HepG2 (cell line): Measurements from ENCODE around the gene RASD2. TPM values are rescaled to one million over a fixed set of nuclear protein-coding genes. Genes with fewer than 3 reads are reported as not detected.

Experiments
- ATAC-seq: fragments of 200-7000 bp; cut with Tn5 transposase; 3 replicates; pipeline ENCODE4 v1.9.1; 2020; ENCODE audit warnings: mild to moderate bottlenecking, moderate library complexity
- BruUV-seq: library from RNA; stranded (reverse); fragments of 400-500 nt; replicated peaks from 2 replicates; lab custom pipeline; 2021; lab: Mats Ljungman, UMichigan
- CTCF ChIA-PET: fragments of 300-600 bp; formaldehyde crosslinking; extraction: SDS; loops from one replicate; lab custom pipeline; 2021; ENCODE audit warnings: low total read pairs, inconsistent platforms, low intra/inter-chr PET ratio; lab: Yijun Ruan, JAX
- POLR2A ChIA-PET: fragments of 350-600 bp; sonication (Branson Sonifier 250); formaldehyde crosslinking; loops from one replicate; lab custom pipeline; 2020; ENCODE audit warnings: antibody characterized with exemption, inconsistent platforms; lab: Yijun Ruan, JAX
- DNase-seq: peaks from one replicate; pipeline ENCODE4 v3.0.0-alpha.2; 2015; ENCODE audit warnings: low spot score
- FAIRE-seq: peaks from 3 replicates; lab custom pipeline; 2011; peaks lifted over from hg19 to GRCh38; lab: Jason Lieb, UNC
- H2AFZ ChIP-seq: one replicate; pipeline ENCODE4 v1.6.1; 2011; ENCODE audit warnings: low read length, inconsistent platforms
- H3K27ac ChIP-seq: fragments of 300-600 bp; 3 replicates; pipeline ENCODE4 v1.8.0; 2011; ENCODE audit warnings: mixed run types, mild to moderate bottlenecking, mixed read lengths, low read length, inconsistent platforms; ENCODE audit not compliant: insufficient read depth; ENCODE audit errors: extremely low read length
- H3K27me3 ChIP-seq, 2 experiments: fragments of 200-600 bp in 1 of 2; 2 replicates in 1 of 2; 3 replicates in 1 of 2; pipeline versions ENCODE4 v1.6.0 to v1.8.0; 2011; ENCODE audit warnings: low read length in 2 of 2, mild to moderate bottlenecking in 2 of 2, moderate library complexity in 2 of 2, inconsistent platforms in 1 of 2; ENCODE audit not compliant: insufficient read depth in 2 of 2, control insufficient read depth in 1 of 2
- H3K36me3 ChIP-seq, 2 experiments: fragments of 200-600 bp in 1 of 2; replicated peaks in 1 of 2; 2 replicates in 1 of 2; 3 replicates in 1 of 2; pipeline versions ENCODE4 v1.5.1 to v1.8.0; 2011; ENCODE audit warnings: low read length in 2 of 2, inconsistent platforms in 1 of 2; ENCODE audit not compliant: insufficient read depth in 2 of 2, control insufficient read depth in 1 of 2
- H3K4me1 ChIP-seq: 2 replicates; pipeline ENCODE4 v1.5.1; 2012; ENCODE audit warnings: low read length, inconsistent platforms; ENCODE audit not compliant: insufficient read depth
- H3K4me2 ChIP-seq: 2 replicates; pipeline ENCODE4 v1.6.0; 2011; ENCODE audit warnings: low read depth, low read length, inconsistent platforms
- H3K4me3 ChIP-seq, 3 experiments: fragments of 200-600 bp in 1 of 3; sonication (generic), shearing (Covaris generic) in 1 of 3; replicated peaks in 1 of 3; 2 replicates each; pipeline ENCODE4 v1.5.1; 2011 to 2016; ENCODE audit warnings: low read length in 3 of 3, inconsistent platforms in 2 of 3, low read depth in 2 of 3, mild to moderate bottlenecking in 2 of 3, control low read depth in 1 of 3, mixed read lengths in 1 of 3; ENCODE audit not compliant: insufficient read depth in 1 of 3
- H3K79me2 ChIP-seq: one replicate; pipeline ENCODE4 v1.6.1; 2011; ENCODE audit warnings: low read length, inconsistent platforms; ENCODE audit not compliant: insufficient read depth
- H3K9ac ChIP-seq: 2 replicates; pipeline ENCODE4 v1.6.0; 2011; ENCODE audit warnings: mild to moderate bottlenecking, low read depth, low read length, inconsistent platforms; ENCODE audit not compliant: insufficient read depth
- H3K9me3 ChIP-seq: 2 replicates; pipeline ENCODE4 v1.5.1; 2012; ENCODE audit warnings: mild to moderate bottlenecking, low read length
- H4K20me1 ChIP-seq: 2 replicates; pipeline ENCODE4 v1.6.0; 2011; ENCODE audit warnings: inconsistent platforms, mild to moderate bottlenecking, low read length, moderate library complexity; ENCODE audit not compliant: insufficient read depth
- AHDC1 ChIP-seq: sonication (generic); formaldehyde crosslinking; IDR thresholded peaks from 2 replicates; pipeline ENCODE4 v1.5.1; 2020; ENCODE audit warnings: mild to moderate bottlenecking, missing genetic modification reagents, borderline replicate concordance
- CBX5 ChIP-seq: sonication (generic); formaldehyde crosslinking; IDR thresholded peaks from 2 replicates; pipeline ENCODE4 v1.4.0; 2020; ENCODE audit warnings: missing genetic modification reagents, borderline replicate concordance
- EEA1 ChIP-seq: sonication (generic); formaldehyde crosslinking; IDR thresholded peaks from 2 replicates; pipeline ENCODE4 v1.5.1; 2020; ENCODE audit warnings: mild to moderate bottlenecking, missing genetic modification reagents, borderline replicate concordance
- FOXA1 ChIP-seq, 2 experiments: fragments of 450-650 bp in 1 of 2; sonication (generic) in 1 of 2; formaldehyde crosslinking in 1 of 2; IDR thresholded peaks; 2 replicates each; pipeline versions ENCODE4 v1.4.0 to v1.6.1; 2016 to 2020; ENCODE audit warnings: missing genetic modification reagents in 1 of 2
- HNRNPUL1 ChIP-seq: fragments of 200-400 bp; formaldehyde crosslinking; IDR thresholded peaks from 2 replicates; pipeline ENCODE4 v1.6.1; 2017; ENCODE audit warnings: low read depth, mild to moderate bottlenecking, low read length, moderate library complexity
- IRX3 ChIP-seq: sonication (generic); formaldehyde crosslinking; IDR thresholded peaks from 2 replicates; pipeline ENCODE4 v1.8.1; 2023; ENCODE audit warnings: mild to moderate bottlenecking, low read depth, missing genetic modification reagents, borderline replicate concordance
- NKX3-1 ChIP-seq: sonication (generic); formaldehyde crosslinking; IDR thresholded peaks from 2 replicates; pipeline ENCODE4 v1.5.0; 2020; ENCODE audit warnings: missing genetic modification reagents
- NPAS2 ChIP-seq: sonication (generic); formaldehyde crosslinking; IDR thresholded peaks from 2 replicates; pipeline ENCODE4 v1.8.0; 2022; ENCODE audit warnings: mild to moderate bottlenecking, missing genetic modification reagents, borderline replicate concordance
- SNRNP70 ChIP-seq: fragments of 200-400 bp; formaldehyde crosslinking; IDR thresholded peaks from 2 replicates; pipeline ENCODE4 v1.6.1; 2017; ENCODE audit warnings: mild to moderate bottlenecking, low read depth, low read length, moderate library complexity
- TARDBP ChIP-seq: sonication (generic); formaldehyde crosslinking; IDR thresholded peaks from 2 replicates; pipeline ENCODE4 v1.8.0; 2022; ENCODE audit warnings: mild to moderate bottlenecking, missing genetic modification reagents
- THRA ChIP-seq: sonication (generic); formaldehyde crosslinking; IDR thresholded peaks from 2 replicates; pipeline ENCODE4 v1.4.0; 2020; ENCODE audit warnings: missing genetic modification reagents, borderline replicate concordance
- TOE1 ChIP-seq: sonication (generic); formaldehyde crosslinking; IDR thresholded peaks from 2 replicates; pipeline ENCODE4 v1.4.0; 2020; ENCODE audit warnings: mild to moderate bottlenecking, missing genetic modification reagents
- ZNF546 ChIP-seq: sonication (generic); formaldehyde crosslinking; conservative IDR thresholded peaks from 2 replicates; pipeline ENCODE4 v1.8.1; 2023; ENCODE audit warnings: mild to moderate bottlenecking, missing genetic modification reagents
- ZNF605 ChIP-seq: sonication (generic); formaldehyde crosslinking; IDR thresholded peaks from 2 replicates; pipeline ENCODE4 v1.8.0; 2022; ENCODE audit warnings: mild to moderate bottlenecking, missing genetic modification reagents
- ZNF670 ChIP-seq: sonication (generic); formaldehyde crosslinking; IDR thresholded peaks from 2 replicates; pipeline ENCODE4 v1.8.0; 2022; ENCODE audit warnings: mild to moderate bottlenecking, missing genetic modification reagents, borderline replicate concordance
- ZNF772 ChIP-seq: sonication (generic); formaldehyde crosslinking; IDR thresholded peaks from 2 replicates; pipeline ENCODE4 v1.5.0; 2020; ENCODE audit warnings: mild to moderate bottlenecking, missing genetic modification reagents
- ZNF850 ChIP-seq: sonication (generic); formaldehyde crosslinking; conservative IDR thresholded peaks from 2 replicates; pipeline ENCODE4 v1.9.0; 2021; ENCODE audit warnings: mild to moderate bottlenecking, missing genetic modification reagents
- WGBS: methylation state at CpG from one replicate; pipeline ENCODE4 v1.1.6; 2017; ENCODE audit warnings: low lambda C conversion rate; 5-methylcytosine and 5-hydroxymethylcytosine counted together
- in situ Hi-C: cut with HindIII; loops from 2 replicates; pipeline ENCODE4 v1.10.0; 2017; ENCODE audit warnings: low pct_unique_long_range_greater_than_20kb; ENCODE audit not compliant: extremely low pct_ligation_motif_present
- intact Hi-C: fragments of 100-400 bp; cut with micrococcal nuclease; formaldehyde crosslinking; loops from one replicate; pipeline ENCODE4 v1.10.0; 2022; ENCODE audit not compliant: unreplicated experiment
- polyA plus RNA-seq, 8 experiments: library from polyadenylated mRNA; depleted of rRNA in 3 of 8; stranded (reverse) in 7 of 8; unstranded in 1 of 8; fragments of >200 nt; fragmentation: Illumina TruSeq in 4 of 8; extraction: Trizol in 4 of 8; gene quantifications; 2 replicates each; pipeline versions ENCODE4 v1.2.1 to v1.2.3, GENCODE V29; 2011 to 2016; ENCODE audit warnings: low read depth in 4 of 8, missing spikeins in 1 of 8, mixed read lengths in 1 of 8; ENCODE audit not compliant: insufficient read depth in 1 of 8
- total RNA-seq, 5 experiments: library from RNA; depleted of rRNA; stranded (reverse); fragments of >200 nt; fragmentation: Illumina TruSeq; extraction: Trizol; gene quantifications; 2 replicates each; pipeline ENCODE4 v1.2.3, GENCODE V29; 2016; ENCODE audit warnings: low read depth in 1 of 5

Gene RASD2
- total and polyA plus RNA-seq, 2 of the 13 experiments (the other 11 are each of a cell fraction or from before 2014, with no cell fraction given) = not detected

DNA sequence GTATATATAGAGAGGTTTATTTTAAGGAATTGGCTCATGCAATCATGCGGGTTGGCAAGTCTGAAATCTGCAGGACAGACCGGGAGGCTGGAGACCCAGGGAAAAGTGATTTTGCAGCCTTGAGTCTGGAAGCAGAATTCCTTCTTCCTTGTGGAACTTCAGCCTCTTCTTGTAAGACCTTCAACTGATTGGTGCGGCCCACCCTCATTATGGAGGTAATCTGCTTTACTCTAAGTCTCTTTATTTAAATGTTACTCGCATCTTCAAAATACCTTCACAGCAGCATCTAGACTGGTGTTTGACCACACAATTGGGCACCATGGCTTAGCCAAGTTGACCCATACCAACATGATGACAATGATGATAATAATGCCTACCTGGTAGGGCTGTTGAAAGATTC, 58.7 kb downstream of the RASD2 start:
- H3K27me3 ChIP-seq = peaks cover 2 to 6% of the 10 kb centered on the region in 2 experiments; a peak in 2 of 5 replicates
- ATAC-seq (no peak), FAIRE-seq (no peak), DNase-seq (no peak)
- H3K79me2 ChIP-seq = no peaks in the 10 kb centered on the region
- no peaks in the 10 kb centered on the region for H3K9me3 ChIP-seq
- no peaks in the 10 kb centered on the region for H3K36me3 ChIP-seq
- POLR2A ChIA-PET = no interaction called here
- H3K9ac ChIP-seq = no peak overlapping the region
- H2AFZ ChIP-seq = no peak overlapping the region
- H3K4me1 ChIP-seq = no peaks in the 10 kb centered on the region
- intact Hi-C loops = no loop called here
- no peaks in the 10 kb centered on the region for H4K20me1 ChIP-seq
- in situ Hi-C loops = no loop called here
- no peak for TF ChIP-seq EEA1 (CRISPR knock-in tag)
- TF ChIP-seq ZNF850 = no peak
- no peak for TF ChIP-seq FOXA1 (IDR thresholded peaks at IDR 0.05)
- no peak for TF ChIP-seq FOXA1 (CRISPR knock-in tag; IDR thresholded peaks at IDR 0.05)
- TF ChIP-seq AHDC1 (CRISPR knock-in tag) = no peak
- TF ChIP-seq IRX3 (CRISPR knock-in tag) = no peak
- no peak for TF ChIP-seq ZNF546 (CRISPR knock-in tag)
- no peak for TF ChIP-seq ZNF605 (CRISPR knock-in tag)
- no peak for TF ChIP-seq TOE1 (CRISPR knock-in tag)
- no peak for TF ChIP-seq ZNF670 (CRISPR knock-in tag)
- no peak for TF ChIP-seq ZNF772 (CRISPR knock-in tag)
- no peak for TF ChIP-seq NPAS2 (CRISPR knock-in tag)
- TF ChIP-seq SNRNP70 = no peak
- TF ChIP-seq HNRNPUL1 = no peak
- TF ChIP-seq TARDBP (CRISPR knock-in tag) = no peak
- no peak for TF ChIP-seq THRA
- TF ChIP-seq CBX5 (CRISPR knock-in tag) = no peak
- TF ChIP-seq NKX3-1 (CRISPR knock-in tag) = no peak
- no peak overlapping the region for H3K4me2 ChIP-seq
- CTCF ChIA-PET = no interaction called here
- no peak overlapping the region for H3K4me3 ChIP-seq
- no TSS peak for BruUV-seq
- WGBS = 92% methylated on average over 4 of the region's 4 CpGs
- H3K27ac ChIP-seq = no peak overlapping the region
